Suprapubic skin (tissue), 4 donors: Measurements from ENCODE around the gene FSTL3. TPM values are rescaled to one million over a fixed set of nuclear protein-coding genes. Genes with fewer than 3 reads are reported as not detected.
A peak's percentile ranks its signal among the peaks of the same experiment; 100 is the strongest.
"Not testable (repeated sequence)": the region's sequence is repeated elsewhere in the genome, so short reads cannot be mapped to it uniquely, and the experiment has no call there.

Source experiments
- DNase-seq, 2 donors: peaks; one replicate each; pipeline ENCODE4 v3.0.0-alpha.2; 2019; ENCODE audit warnings: low spot score in 2 of 2
- H3K27ac ChIP-seq: fragments of 200-600 bp; sonication (generic); one replicate; pipeline ENCODE4 v1.5.1; 2019
- H3K27me3 ChIP-seq: fragments of 200-600 bp; sonication (generic); one replicate; pipeline ENCODE4 v1.5.1; 2019
- H3K36me3 ChIP-seq: fragments of 200-600 bp; sonication (generic); one replicate; pipeline ENCODE4 v1.5.1; 2019
- H3K4me1 ChIP-seq: fragments of 200-600 bp; sonication (generic); one replicate; pipeline ENCODE4 v1.5.1; 2019
- H3K4me3 ChIP-seq: fragments of 200-600 bp; sonication (generic); one replicate; pipeline ENCODE4 v1.5.1; 2019; ENCODE audit warnings: mild to moderate bottlenecking
- H3K9me3 ChIP-seq: fragments of 200-600 bp; sonication (generic); one replicate; pipeline ENCODE4 v1.5.1; 2019
- CTCF ChIP-seq, 2 donors: fragments of 200-600 bp in 1 of 2; fragments of 450-650 bp in 1 of 2; sonication (generic) in 1 of 2; IDR thresholded peaks; one replicate each; pipeline ENCODE4 v1.5.1; 2016 to 2019; ENCODE audit warnings: antibody characterized with exemption in 2 of 2, mild to moderate bottlenecking in 1 of 2, moderate library complexity in 1 of 2
- EP300 ChIP-seq: sonication (generic); formaldehyde crosslinking; IDR thresholded peaks from one replicate; pipeline ENCODE4 v1.6.1; 2017; ENCODE audit warnings: antibody characterized with exemption
- POLR2A ChIP-seq, 2 donors: fragments of 450-650 bp; IDR thresholded peaks; one replicate each; pipeline ENCODE4 v1.6.1; 2017; ENCODE audit warnings: antibody characterized with exemption in 2 of 2, mild to moderate bottlenecking in 2 of 2, moderate library complexity in 2 of 2
- POLR2AphosphoS5 ChIP-seq, 3 donors: sonication (generic); formaldehyde crosslinking; IDR thresholded peaks; one replicate each; pipeline ENCODE4 v1.6.1; 2017; ENCODE audit warnings: antibody characterized with exemption in 3 of 3
- WGBS: methylation state at CpG from one replicate; pipeline ENCODE4 v1.1.5; 2018; 5-methylcytosine and 5-hydroxymethylcytosine counted together
- total RNA-seq, 4 donors: library from RNA; depleted of rRNA; stranded (reverse); fragments of >200 nt; gene quantifications; one replicate each; pipeline ENCODE4 v1.1.0, GENCODE V29; 2016

FSTL3 gene
- total RNA-seq, 4 donors from 2014 or later, result 19.6 to 61.4 (median 59.0) TPM

DNA sequence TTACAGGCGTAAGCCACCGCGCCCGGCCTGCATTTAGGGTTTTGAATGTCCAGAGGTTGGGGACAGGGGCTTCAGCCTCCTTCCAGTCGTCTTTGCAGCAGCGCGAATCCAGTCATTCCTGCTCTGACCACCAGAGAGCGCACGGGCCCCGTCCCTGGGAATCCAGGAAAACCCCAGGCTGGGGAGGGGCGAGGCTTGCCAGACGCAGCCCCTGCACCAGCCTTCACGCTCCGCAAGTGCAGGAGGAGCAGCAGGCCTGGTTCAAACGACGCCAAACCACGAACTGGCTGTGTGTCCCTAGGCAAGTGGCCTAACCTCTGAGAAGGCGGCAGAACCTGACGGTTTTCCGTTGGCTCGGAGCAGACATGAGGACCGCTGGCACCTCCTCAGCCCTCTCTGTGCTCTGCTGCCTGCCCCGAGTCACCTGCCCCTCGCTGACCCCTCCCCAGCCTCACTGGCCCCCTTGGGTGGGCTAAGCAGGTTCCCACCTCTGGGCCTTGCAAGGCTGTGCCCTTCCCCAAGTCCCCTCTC is 11.2 kb upstream of the FSTL3 start:
- Histone ChIP-seq H3K4me3 (peak overlapping the region; percentile 16), H3K4me1 (peaks cover 42% of the 10 kb centered on the region), H3K36me3 (no peaks in the 10 kb centered on the region), H3K27ac (no peak overlapping the region), H3K27me3 (no peaks in the 10 kb centered on the region), H3K9me3 (no peaks in the 10 kb centered on the region)
- TF ChIP-seq CTCF (IDR thresholded peaks at IDR 0.05), result peak; percentile 92 to 98
- TF ChIP-seq EP300, result no peak
- peak in 1 of 3 donors; percentile 22 for TF ChIP-seq POLR2AphosphoS5 (IDR thresholded peaks at IDR 0.05)
- TF ChIP-seq POLR2A (IDR thresholded peaks at IDR 0.05), result no peak
- WGBS, result 7% methylated on average over 12 of the region's 24 CpGs
- peak; percentile 87 to 92 for DNase-seq

GRCh38 chr19:666985-667573 is 9.1 kb upstream of the FSTL3 start:
- H3K36me3 ChIP-seq, H3K27ac ChIP-seq, DNase-seq, H3K27me3 ChIP-seq, H3K9me3 ChIP-seq, H3K4me3 ChIP-seq: not testable (repeated sequence)
- peaks cover 21% of the 10 kb centered on the region for H3K4me1 ChIP-seq
- 86% methylated on average over 16 of the region's 38 CpGs for WGBS

- not testable (repeated sequence) for H3K27me3 ChIP-seq, H3K4me3 ChIP-seq, DNase-seq, H3K9me3 ChIP-seq, H3K36me3 ChIP-seq, H3K27ac ChIP-seq
- WGBS, result 65% methylated on average over 12 of the region's 12 CpGs
- peaks cover 20% of the 10 kb centered on the region for H3K4me1 ChIP-seq
These were observed 7.3 kb upstream of the FSTL3 start for GRCh38 chr19:668675-669434.

- H3K4me1 ChIP-seq, result peaks cover 12% of the 10 kb centered on the region
- H3K27ac ChIP-seq, result no peak overlapping the region
- no peak for DNase-seq
- no peaks in the 10 kb centered on the region for H3K9me3 ChIP-seq
- no peak overlapping the region for H3K4me3 ChIP-seq
- no peaks in the 10 kb centered on the region for H3K27me3 ChIP-seq
- no peaks in the 10 kb centered on the region for H3K36me3 ChIP-seq
- TF ChIP-seq POLR2AphosphoS5 (IDR thresholded peaks at IDR 0.05) (no peak), EP300 (no peak), POLR2A (IDR thresholded peaks at IDR 0.05) (no peak)
- 74% methylated on average over 9 of the region's 9 CpGs for WGBS
These were observed 5.5 kb upstream of the FSTL3 start for GRCh38 chr19:670609-671075.

- Histone ChIP-seq H3K9me3 (no peaks in the 10 kb centered on the region), H3K36me3 (no peaks in the 10 kb centered on the region), H3K4me3 (no peak overlapping the region), H3K27ac (peak overlapping the region; percentile 96), H3K4me1 (peaks cover 45% of the 10 kb centered on the region), H3K27me3 (peaks cover 4% of the 10 kb centered on the region)
- WGBS, result 75% methylated on average over 22 of the region's 38 CpGs
- no peak for TF ChIP-seq POLR2A (IDR thresholded peaks at IDR 0.05)
- no peak for TF ChIP-seq POLR2AphosphoS5 (IDR thresholded peaks at IDR 0.05)
- no peak for TF ChIP-seq CTCF (IDR thresholded peaks at IDR 0.05)
- no peak for TF ChIP-seq EP300
- peak in 1 of 2 donors; percentile 66 for DNase-seq
These were observed 1.7 kb upstream of the FSTL3 start for GRCh38 chr19:674282-675151.

GRCh38 chr19:676007-676338 is 219 bp upstream of the FSTL3 start:
- peak overlapping the region; percentile 96 for H3K27ac ChIP-seq
- TF ChIP-seq CTCF (IDR thresholded peaks at IDR 0.05) (no peak), EP300 (no peak), POLR2AphosphoS5 (IDR thresholded peaks at IDR 0.05) (no peak), POLR2A (IDR thresholded peaks at IDR 0.05) (no peak)
- peaks cover 50% of the 10 kb centered on the region for H3K4me1 ChIP-seq
- 1% methylated on average over 15 of the region's 31 CpGs for WGBS
- peak overlapping the region; percentile 60 for H3K4me3 ChIP-seq
- no peaks in the 10 kb centered on the region for H3K9me3 ChIP-seq
- H3K27me3 ChIP-seq, result peaks cover 4% of the 10 kb centered on the region
- H3K36me3 ChIP-seq, result no peaks in the 10 kb centered on the region
- peak in 1 of 2 donors; percentile 70 for DNase-seq
